ENCODE results near the gene HDAC4.

GRCh38 chr2:239285932-239286230 lies 114.9 kb downstream of the HDAC4 start:
- TF ChIP-seq, protein P1, sequence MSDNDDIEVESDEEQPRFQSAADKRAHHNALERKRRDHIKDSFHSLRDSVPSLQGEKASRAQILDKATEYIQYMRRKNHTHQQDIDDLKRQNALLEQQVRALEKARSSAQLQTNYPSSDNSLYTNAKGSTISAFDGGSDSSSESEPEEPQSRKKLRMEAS (IDR thresholded peaks at IDR 0.05) = no peak
- TF ChIP-seq, protein P2, sequence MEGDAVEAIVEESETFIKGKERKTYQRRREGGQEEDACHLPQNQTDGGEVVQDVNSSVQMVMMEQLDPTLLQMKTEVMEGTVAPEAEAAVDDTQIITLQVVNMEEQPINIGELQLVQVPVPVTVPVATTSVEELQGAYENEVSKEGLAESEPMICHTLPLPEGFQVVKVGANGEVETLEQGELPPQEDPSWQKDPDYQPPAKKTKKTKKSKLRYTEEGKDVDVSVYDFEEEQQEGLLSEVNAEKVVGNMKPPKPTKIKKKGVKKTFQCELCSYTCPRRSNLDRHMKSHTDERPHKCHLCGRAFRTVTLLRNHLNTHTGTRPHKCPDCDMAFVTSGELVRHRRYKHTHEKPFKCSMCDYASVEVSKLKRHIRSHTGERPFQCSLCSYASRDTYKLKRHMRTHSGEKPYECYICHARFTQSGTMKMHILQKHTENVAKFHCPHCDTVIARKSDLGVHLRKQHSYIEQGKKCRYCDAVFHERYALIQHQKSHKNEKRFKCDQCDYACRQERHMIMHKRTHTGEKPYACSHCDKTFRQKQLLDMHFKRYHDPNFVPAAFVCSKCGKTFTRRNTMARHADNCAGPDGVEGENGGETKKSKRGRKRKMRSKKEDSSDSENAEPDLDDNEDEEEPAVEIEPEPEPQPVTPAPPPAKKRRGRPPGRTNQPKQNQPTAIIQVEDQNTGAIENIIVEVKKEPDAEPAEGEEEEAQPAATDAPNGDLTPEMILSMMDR (IDR thresholded peaks at IDR 0.05 in 2 of 3, conservative IDR thresholded peaks at IDR 0.05 in 1 of 3; ENCODE audit: borderline replicate concordance in 1 of 3, insufficient read depth in 1 of 3, low read depth in 2 of 3, low read length in 2 of 3) = no peak
- no peak for TF ChIP-seq POLR2A (IDR thresholded peaks at IDR 0.05; ENCODE audit: borderline replicate concordance, extremely low read depth, insufficient read depth, insufficient read length)
- no peak for TF ChIP-seq POLR2AphosphoS5 (IDR thresholded peaks at IDR 0.05; ENCODE audit: low read depth, low read length)
- TF ChIP-seq CEBPB (IDR thresholded peaks at IDR 0.05; ENCODE audit: low read depth) = no peak
- TF ChIP-seq, protein P3, sequence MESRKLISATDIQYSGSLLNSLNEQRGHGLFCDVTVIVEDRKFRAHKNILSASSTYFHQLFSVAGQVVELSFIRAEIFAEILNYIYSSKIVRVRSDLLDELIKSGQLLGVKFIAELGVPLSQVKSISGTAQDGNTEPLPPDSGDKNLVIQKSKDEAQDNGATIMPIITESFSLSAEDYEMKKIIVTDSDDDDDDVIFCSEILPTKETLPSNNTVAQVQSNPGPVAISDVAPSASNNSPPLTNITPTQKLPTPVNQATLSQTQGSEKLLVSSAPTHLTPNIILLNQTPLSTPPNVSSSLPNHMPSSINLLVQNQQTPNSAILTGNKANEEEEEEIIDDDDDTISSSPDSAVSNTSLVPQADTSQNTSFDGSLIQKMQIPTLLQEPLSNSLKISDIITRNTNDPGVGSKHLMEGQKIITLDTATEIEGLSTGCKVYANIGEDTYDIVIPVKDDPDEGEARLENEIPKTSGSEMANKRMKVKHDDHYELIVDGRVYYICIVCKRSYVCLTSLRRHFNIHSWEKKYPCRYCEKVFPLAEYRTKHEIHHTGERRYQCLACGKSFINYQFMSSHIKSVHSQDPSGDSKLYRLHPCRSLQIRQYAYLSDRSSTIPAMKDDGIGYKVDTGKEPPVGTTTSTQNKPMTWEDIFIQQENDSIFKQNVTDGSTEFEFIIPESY (IDR thresholded peaks at IDR 0.05; ENCODE audit: extremely low read depth, insufficient replicate concordance, low read length) = no peak
- TF ChIP-seq EZH2 (IDR thresholded peaks at IDR 0.05) = no peak
- no peak for TF ChIP-seq EGR1 (IDR thresholded peaks at IDR 0.05; ENCODE audit: low read depth)
- TF ChIP-seq ZNF274 (IDR thresholded peaks at IDR 0.05; ENCODE audit: low read depth, low read length) = no peak
